HG03139 (cell line): ENCODE results near the gene DLGAP4.
"Not testable (repeated sequence)": the region's sequence is repeated elsewhere in the genome, so short reads cannot be mapped to it uniquely, and the experiment has no call there.

Source experiments
- ATAC-seq: cut with Tn5 transposase; IDR thresholded peaks from one replicate; pipeline ENCODE4 v1.9.1; 2021; ENCODE audit not compliant: unreplicated experiment

Gene DLGAP4

GRCh38 chr20:36493801-36494114 lies 187.6 kb downstream of the DLGAP4 start:
- no peak for ATAC-seq

GRCh38 chr20:36496707-36497669 lies 190.8 kb downstream of the DLGAP4 start:
- ATAC-seq, result no peak

- ATAC-seq, result no peak
Measured at GRCh38 chr20:36497856-36498255, 191.7 kb downstream of the DLGAP4 start.

- ATAC-seq, result no peak
Measured at GRCh38 chr20:36498386-36499179, 192.4 kb downstream of the DLGAP4 start.

- ATAC-seq, result no peak
Measured at GRCh38 chr20:36499211-36499610, 193.1 kb downstream of the DLGAP4 start.

- ATAC-seq, result no peak
Measured at GRCh38 chr20:36499723-36500501, 193.8 kb downstream of the DLGAP4 start.

- ATAC-seq, result no peak
Measured at GRCh38 chr20:36501367-36502006, 195.3 kb downstream of the DLGAP4 start.

GRCh38 chr20:36504295-36504694 lies 198.2 kb downstream of the DLGAP4 start:
- ATAC-seq, result no peak

- ATAC-seq, result no peak
Measured at GRCh38 chr20:36506253-36506652, 200.1 kb downstream of the DLGAP4 start.

- ATAC-seq, result no peak
Measured at GRCh38 chr20:36507746-36508145, 201.6 kb downstream of the DLGAP4 start.

GRCh38 chr20:36519012-36519719 lies 213.0 kb downstream of the DLGAP4 start:
- no peak for ATAC-seq

GRCh38 chr20:36519944-36520343 lies 213.8 kb downstream of the DLGAP4 start:
- ATAC-seq, result no peak

GRCh38 chr20:36521526-36521925 lies 215.4 kb downstream of the DLGAP4 start:
- ATAC-seq, result no peak

- not testable (repeated sequence) for ATAC-seq
Measured at GRCh38 chr20:36522412-36522811, 216.3 kb downstream of the DLGAP4 start.

GRCh38 chr20:36523341-36523740 lies 217.2 kb downstream of the DLGAP4 start:
- ATAC-seq, result no peak

- ATAC-seq, result no peak
Measured at GRCh38 chr20:36525620-36526365, 219.7 kb downstream of the DLGAP4 start.

- no peak for ATAC-seq
Measured at GRCh38 chr20:36526521-36527011, 220.4 kb downstream of the DLGAP4 start.

- no peak for ATAC-seq
Measured at GRCh38 chr20:36527331-36528125, 221.4 kb downstream of the DLGAP4 start.
